ENCODE measurements around the gene TEX48. TPM values are rescaled to one million over a fixed set of nuclear protein-coding genes. Genes with fewer than 3 reads are reported as not detected.
A peak's percentile ranks its signal among the peaks of the same experiment; 100 is the strongest.

TEX48 gene
- total RNA-seq, 1 experiment from 2014 or later: not detected

DNA sequence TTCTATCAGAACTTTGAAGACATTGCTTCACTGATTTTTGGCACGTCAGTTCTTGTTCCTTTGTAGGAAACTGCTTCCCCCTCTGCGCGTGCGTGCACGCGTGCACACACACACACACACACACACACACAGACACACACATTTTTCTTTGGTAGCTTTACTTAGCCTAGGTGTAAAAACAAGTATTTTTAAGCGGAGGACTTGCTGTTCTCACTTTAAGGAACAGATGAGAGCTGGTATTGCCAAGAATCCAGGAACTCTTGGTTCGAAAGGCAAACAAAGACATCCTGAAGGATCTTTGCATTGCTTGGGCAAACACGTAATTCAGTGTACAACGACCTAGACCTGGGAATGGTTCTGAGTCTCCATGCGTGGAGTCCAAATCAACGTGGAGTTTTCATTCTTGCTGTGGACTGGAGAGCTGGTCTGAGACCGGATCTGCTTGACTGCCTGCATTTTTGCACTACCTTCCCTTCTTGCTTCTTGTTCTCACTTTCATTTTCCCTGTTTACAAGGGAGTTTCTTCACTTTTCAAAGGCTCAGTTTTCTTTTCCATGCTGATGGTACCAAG lies 62.7 kb downstream of the TEX48 start:
- intact Hi-C loops (cut with micrococcal nuclease; ENCODE audit: unreplicated experiment): no loop called here
- TF ChIP-seq SIN3A (IDR thresholded peaks at IDR 0.05; ENCODE audit: borderline replicate concordance, insufficient read depth, low read depth, low read length) (no peak), REST (IDR thresholded peaks at IDR 0.05; ENCODE audit: insufficient read depth in 1 of 2, low read depth in 2 of 2, low read length in 1 of 2) (no peak), TCF7L2 (IDR thresholded peaks at IDR 0.05; ENCODE audit: low read depth, low read length) (no peak)
- in situ Hi-C loops (cut with HindIII; ENCODE audit: low pct_unique_long_range_greater_than_20kb, low sequenced_read_pairs): no loop called here
- ATAC-seq (no peak), DNase-seq (ENCODE audit: low read depth, low spot score) (no peak)
- TSS peak; percentile 69 for BruUV-seq (replicated peaks)
- H3K36me3 ChIP-seq (ENCODE audit: control insufficient read depth, insufficient read depth, low read length): no peaks in the 10 kb centered on the region
- no peaks in the 10 kb centered on the region for H3K9me3 ChIP-seq (ENCODE audit: control insufficient read depth, insufficient read depth, low read depth, low read length)
- no peak overlapping the region for H3K4me3 ChIP-seq (ENCODE audit: low read depth in 2 of 2, low read length in 2 of 2)
- no peak overlapping the region for H3K27ac ChIP-seq (ENCODE audit: low read length)
- ChIA-PET CTCF (no interaction called here), POLR2A (no interaction called here)
- H3K27me3 ChIP-seq (ENCODE audit: control insufficient read depth, insufficient read depth, low read length): no peaks in the 10 kb centered on the region
- H3K4me1 ChIP-seq (ENCODE audit: control insufficient read depth, insufficient read depth, low read length): peaks cover 3% of the 10 kb centered on the region; the same call in 1 of the 2 replicates

DNA sequence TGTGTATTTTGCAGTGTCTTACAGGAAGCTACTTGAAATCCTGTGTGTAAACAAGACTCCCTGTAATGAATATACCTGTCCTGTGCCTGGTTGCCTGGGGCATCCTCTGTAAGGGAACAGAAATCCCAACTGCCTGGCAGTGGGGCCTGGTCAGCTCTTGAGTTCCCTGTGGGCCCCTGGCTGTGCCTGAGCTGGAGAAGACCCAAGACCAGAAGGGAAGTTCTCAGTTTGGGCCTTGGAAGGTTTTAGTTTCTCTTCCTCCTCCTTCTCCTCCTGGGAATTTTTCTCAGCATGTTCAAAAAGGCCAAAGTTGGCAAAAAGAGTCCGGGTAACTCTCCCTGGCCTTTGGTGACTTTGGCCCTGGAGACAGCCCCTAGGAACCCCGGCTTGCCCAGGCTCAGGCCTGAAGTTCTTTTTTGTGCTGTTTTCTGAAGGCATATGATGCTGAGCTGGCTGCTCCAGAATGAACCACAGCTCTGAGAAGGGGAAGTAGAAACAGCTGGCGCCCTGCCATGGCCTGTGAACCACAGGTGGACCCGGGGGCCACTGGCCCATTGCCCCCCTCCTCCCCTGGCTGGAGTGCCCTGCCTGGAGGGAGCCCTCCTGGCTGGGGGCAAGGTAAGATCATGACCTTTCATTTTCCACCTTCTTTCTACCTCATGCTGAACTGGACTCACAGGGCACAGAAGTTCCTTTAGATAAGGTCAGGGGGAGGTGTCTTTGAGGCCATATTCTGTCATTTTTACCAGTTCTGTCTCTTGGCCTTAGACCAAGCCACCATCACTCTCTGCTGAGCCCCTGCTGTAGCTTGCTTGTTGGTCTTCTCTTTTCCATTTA lies 65.1 kb downstream of the TEX48 start:
- Histone ChIP-seq H3K27me3 (ENCODE audit: control insufficient read depth, insufficient read depth, low read length) (no peaks in the 10 kb centered on the region), H3K36me3 (ENCODE audit: control insufficient read depth, insufficient read depth, low read length) (no peaks in the 10 kb centered on the region), H3K4me3 (ENCODE audit: low read depth in 2 of 2, low read length in 2 of 2) (no peak overlapping the region), H3K9me3 (ENCODE audit: control insufficient read depth, insufficient read depth, low read depth, low read length) (no peaks in the 10 kb centered on the region), H3K27ac (ENCODE audit: low read length) (no peak overlapping the region), H3K4me1 (ENCODE audit: control insufficient read depth, insufficient read depth, low read length) (peaks cover 12% of the 10 kb centered on the region)
- in situ Hi-C loops (cut with HindIII; ENCODE audit: low pct_unique_long_range_greater_than_20kb, low sequenced_read_pairs): no loop called here
- DNase-seq (ENCODE audit: low read depth, low spot score) (no peak), ATAC-seq (no peak)
- TF ChIP-seq TCF7L2 (IDR thresholded peaks at IDR 0.05; ENCODE audit: low read depth, low read length) (no peak), REST (IDR thresholded peaks at IDR 0.05; ENCODE audit: insufficient read depth in 1 of 2, low read depth in 2 of 2, low read length in 1 of 2) (no peak), SIN3A (IDR thresholded peaks at IDR 0.05; ENCODE audit: borderline replicate concordance, insufficient read depth, low read depth, low read length) (no peak), POLR2AphosphoS5 (IDR thresholded peaks at IDR 0.05; ENCODE audit: low read depth, low read length) (no peak)
- TF ChIP-seq, protein P1, sequence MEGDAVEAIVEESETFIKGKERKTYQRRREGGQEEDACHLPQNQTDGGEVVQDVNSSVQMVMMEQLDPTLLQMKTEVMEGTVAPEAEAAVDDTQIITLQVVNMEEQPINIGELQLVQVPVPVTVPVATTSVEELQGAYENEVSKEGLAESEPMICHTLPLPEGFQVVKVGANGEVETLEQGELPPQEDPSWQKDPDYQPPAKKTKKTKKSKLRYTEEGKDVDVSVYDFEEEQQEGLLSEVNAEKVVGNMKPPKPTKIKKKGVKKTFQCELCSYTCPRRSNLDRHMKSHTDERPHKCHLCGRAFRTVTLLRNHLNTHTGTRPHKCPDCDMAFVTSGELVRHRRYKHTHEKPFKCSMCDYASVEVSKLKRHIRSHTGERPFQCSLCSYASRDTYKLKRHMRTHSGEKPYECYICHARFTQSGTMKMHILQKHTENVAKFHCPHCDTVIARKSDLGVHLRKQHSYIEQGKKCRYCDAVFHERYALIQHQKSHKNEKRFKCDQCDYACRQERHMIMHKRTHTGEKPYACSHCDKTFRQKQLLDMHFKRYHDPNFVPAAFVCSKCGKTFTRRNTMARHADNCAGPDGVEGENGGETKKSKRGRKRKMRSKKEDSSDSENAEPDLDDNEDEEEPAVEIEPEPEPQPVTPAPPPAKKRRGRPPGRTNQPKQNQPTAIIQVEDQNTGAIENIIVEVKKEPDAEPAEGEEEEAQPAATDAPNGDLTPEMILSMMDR (IDR thresholded peaks at IDR 0.05): no peak
- intact Hi-C loops (cut with micrococcal nuclease; ENCODE audit: unreplicated experiment): no loop called here
- no TSS peak for BruUV-seq (replicated peaks)
- POLR2A ChIA-PET: no interaction called here
- CTCF ChIA-PET: no interaction called here

Other genes starting within 250 kb of the TEX48 start
- 18.0 TPM for gene WHRN, start 176.7 kb downstream of the TEX48 start, total RNA-seq (2021; ENCODE audit: unreplicated experiment)
- gene ATP6V1G1, start 94.4 kb downstream of the TEX48 start, total RNA-seq (2021; ENCODE audit: unreplicated experiment): 71.8 TPM
- 9.0 TPM for gene TMEM268, start 70.9 kb downstream of the TEX48 start, total RNA-seq (2021; ENCODE audit: unreplicated experiment)
- gene TEX53, start 24.4 kb downstream of the TEX48 start, total RNA-seq (2021; ENCODE audit: unreplicated experiment): not detected
- 0.03 TPM for gene TNFSF15, start 123.8 kb upstream of the TEX48 start, total RNA-seq (2021; ENCODE audit: unreplicated experiment)
- 0.15 TPM for gene TNFSF8, start 248.4 kb upstream of the TEX48 start, total RNA-seq (2021; ENCODE audit: unreplicated experiment)